T47D (cell line): ENCODE results near the gene CYREN.
"Not testable (repeated sequence)": the region's sequence is repeated elsewhere in the genome, so short reads cannot be mapped to it uniquely, and the experiment has no call there.

Source experiments
- DNase-seq, 2 experiments: peaks; one replicate each; pipeline versions ENCODE4 v3.0.0 to v3.0.0-alpha.2; 2011 to 2012; ENCODE audit warnings: low read depth in 1 of 2, low spot score in 1 of 2
- JUND ChIP-seq: IDR thresholded peaks from 2 replicates; pipeline ENCODE4 v1.6.1; 2012; ENCODE audit warnings: low read depth
- in situ Hi-C: cut with HindIII; loops from 2 replicates; pipeline ENCODE4 v1.10.0; 2016; ENCODE audit warnings: low sequenced_read_pairs, low pct_unique_long_range_greater_than_20kb

CYREN gene, protein sequence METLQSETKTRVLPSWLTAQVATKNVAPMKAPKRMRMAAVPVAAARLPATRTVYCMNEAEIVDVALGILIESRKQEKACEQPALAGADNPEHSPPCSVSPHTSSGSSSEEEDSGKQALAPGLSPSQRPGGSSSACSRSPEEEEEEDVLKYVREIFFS

DNA sequence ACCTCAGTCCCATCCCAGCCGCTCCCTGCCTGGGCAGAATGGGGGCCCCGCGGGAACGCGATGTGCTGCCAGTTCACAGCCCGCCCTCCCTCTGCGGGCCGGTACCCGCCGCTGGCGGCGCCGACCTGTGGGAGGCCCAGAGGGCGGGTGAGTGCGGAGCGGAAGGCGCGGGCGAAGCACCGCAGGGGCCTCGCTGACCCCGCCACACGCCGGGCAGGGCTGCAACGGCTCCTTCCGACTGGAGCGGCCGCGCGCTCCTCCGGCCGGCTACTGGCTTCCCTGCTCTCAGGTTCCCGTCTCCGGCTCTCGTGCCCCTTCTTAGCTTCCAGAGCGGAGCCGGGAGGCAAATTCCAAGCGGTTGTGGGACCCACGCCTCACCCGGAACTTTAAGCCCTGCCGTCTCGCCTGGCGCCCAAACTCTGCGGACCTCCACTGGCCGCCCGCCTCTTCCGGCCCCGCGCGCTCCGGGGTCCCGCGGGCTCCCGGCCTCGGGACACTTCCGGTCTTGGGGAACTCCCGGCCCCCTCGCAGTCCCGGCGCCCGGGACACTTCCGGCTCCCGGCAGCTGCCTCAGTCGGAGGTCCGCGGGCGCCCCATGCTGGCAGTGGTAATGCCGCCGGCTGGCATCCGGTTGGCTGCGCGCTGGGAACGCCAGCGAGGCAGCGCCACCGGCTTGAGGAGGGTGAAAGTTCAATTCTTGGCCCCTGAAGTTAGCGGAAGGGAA, at the start of gene CYREN:
CYREN (minus strand) TSS at position 434 of the 724 bp plus-strand sequence. CDS start 1,785 bp downstream, outside the sequence.
- in situ Hi-C loops, result no loop called here
- peak; percentile 89 to 93 for DNase-seq
- TF ChIP-seq JUND, result no peak

DNA sequence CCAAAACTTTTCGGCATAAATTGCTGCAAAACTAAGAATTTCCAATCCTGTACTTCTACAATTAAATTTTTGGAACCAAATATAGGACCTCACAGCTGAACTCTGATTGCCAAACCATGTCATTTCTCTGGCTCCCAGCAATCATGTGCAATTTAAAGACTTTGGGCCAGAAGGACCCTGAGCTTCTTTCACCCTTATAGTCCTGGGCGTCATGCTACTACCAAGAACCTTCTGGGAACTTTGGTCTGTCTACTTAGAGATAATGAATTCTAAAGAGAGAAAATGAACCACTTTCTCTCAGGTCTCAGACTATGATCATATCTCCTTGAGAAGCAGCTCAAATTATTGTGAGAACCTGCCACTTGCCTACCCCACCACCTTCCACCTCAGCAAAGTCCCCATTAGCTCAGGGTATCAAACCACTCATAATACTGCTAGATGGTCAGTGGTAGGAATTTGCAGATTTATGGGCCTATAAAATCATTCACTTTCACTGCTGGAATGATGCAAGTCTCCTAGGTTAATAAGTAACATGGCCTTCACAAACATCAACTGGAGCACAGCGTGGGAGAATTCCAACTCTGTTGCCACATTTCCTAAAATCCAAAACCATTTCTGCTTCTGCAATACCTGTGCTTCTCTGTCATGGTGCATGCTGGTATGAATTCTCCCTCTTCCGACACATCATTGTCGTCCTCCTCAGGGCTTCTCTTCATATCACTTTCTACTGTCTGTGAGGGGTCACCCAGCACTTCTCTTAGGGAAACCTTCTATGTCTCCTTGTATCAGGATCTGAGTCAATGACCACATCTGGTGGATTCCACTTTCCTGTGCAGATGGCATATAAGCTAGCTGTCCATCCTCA, 47.4 kb upstream of the CYREN start:
- in situ Hi-C loops, result no loop called here
- no peak for TF ChIP-seq JUND
- DNase-seq, result no peak

DNA sequence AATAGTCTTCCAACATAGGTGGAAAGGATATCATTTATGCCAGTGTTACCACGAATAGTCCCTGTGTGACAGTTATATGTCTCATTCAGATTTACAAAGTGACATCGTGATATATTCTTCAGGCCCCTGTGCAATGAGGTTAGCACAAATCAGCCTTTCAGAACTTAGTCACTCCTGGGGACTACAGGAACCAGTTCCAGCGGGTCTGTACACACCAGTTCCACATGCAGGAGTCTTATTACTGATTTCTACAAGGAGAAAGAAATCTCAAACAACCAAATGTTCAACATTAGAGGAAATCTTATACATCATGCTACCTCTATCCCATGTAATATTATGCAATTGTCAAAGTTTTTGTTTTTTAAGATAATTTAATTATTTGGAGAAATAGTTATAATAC, 45.2 kb upstream of the CYREN start:
- no peak for TF ChIP-seq JUND
- no peak for DNase-seq
- in situ Hi-C loops, result no loop called here

DNA sequence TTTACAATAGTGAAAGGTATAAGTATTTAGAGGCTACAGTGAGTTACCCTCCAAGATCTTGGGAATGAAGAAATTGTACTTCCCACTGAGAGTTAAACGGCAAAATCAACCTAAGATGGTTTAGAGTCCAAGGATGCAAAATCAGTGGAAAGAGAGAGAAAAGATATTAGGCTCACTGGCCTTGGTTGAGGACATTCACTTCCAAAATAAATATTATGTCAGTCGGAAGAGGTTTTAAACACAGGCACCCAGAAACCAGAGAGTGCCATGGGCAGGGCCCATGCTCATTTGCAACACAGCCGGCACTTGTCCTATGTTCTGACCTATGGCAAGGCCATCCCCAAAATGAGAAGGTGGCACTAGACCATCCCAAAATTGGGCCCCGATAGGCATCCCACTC, 44.7 kb upstream of the CYREN start:
- no peak for DNase-seq
- in situ Hi-C loops, result no loop called here
- TF ChIP-seq JUND, result no peak

DNA sequence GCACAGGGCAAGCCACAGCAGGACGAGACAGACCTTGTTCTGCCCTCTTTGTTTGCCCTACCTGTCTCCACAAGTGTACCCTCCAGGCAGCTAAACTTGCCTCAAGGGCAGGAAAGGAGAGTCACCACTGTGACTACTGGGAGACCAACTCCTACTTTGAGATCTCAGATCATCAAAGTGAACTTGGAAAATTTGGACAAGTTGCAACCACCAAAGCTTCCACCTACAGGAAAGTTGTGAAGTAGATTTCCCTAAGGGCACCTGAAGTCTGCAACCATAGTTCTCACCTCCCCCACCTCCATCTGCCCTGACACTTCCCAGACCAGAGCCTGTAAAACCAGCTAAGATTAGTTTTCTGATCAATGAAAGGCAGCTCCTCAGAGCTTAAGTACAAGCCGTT, 43.3 kb upstream of the CYREN start:
- in situ Hi-C loops, result no loop called here
- no peak for TF ChIP-seq JUND
- peak in 1 of 2 experiments; percentile 54 for DNase-seq

DNA sequence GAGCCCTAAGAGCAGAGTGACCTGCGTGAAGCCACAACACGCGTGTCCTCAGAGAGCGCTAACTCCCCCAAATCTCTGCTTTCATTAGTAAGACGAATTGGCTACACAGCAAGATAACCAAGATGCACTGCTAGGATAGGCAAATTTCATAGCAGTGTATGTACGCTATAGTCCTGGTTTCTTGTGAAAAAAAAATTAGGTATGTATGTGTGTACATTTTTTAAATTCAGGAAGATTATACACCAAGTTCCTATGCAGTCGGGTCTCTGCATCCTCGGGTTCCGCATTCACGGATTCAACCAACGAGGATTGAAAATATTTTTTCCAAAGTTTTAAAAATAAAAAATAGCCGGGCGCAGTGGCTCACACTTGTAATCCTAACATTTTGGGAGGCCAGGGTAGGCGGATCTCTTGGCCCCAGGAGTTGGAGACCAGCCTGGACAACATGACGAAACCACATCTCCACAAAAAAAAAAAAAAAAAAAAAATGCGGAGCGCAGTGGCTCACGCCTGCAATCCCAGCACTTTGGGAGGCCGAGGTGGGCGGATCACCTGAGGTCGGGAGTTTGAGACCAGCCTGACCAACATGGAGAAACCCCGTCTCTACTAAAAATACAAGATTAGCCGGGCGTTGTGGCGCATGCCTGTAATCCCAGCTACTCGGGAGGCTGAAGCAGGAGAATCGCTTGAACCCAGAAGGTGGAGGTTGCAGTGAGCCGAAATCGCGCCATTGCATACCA, 41.6 kb upstream of the CYREN start:
- DNase-seq, in situ Hi-C loops: not testable (repeated sequence)

DNA sequence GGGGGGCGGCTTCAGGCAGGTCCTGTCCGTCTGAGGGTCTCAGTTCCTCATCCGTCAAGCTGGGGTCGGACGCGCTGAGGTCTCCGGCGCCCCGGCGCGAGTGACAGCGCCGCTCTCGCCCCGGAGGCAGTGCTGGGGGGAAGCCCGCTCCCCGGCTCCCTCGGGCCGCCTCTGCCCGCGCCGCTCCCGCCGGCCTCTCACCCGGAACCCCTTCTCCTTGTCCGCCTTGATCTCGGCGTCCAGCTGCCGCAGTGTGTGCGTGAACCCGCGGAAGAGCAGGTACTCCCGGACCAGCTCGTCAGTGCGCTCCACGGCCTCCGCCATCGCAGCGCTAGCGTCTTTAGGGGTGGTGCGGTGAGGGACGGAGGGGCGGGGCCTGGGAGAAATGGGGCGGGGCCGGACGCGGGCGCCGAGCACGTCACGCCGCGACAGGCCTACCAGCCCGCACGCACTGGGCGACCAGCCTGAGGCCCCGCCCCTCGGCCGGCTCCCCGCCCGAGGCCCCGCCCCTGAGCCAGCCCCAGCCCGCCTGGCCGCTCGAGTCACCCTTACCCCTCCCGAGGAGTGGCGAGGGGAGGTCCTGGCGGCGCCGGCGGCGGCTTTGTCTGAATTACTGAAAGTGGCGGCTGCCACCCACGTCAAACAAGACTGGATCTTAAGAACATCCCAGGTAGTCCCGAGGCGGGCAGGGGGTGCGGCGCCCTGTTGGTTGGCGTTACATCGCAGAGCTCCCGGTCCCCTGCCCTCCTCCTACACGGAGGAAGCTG, 40.9 kb upstream of the CYREN start, which contains the start of gene WDR91:
WDR91 (minus strand) TSS at position 348 of the 767 bp plus-strand sequence; CDS start at position 324, 24 bp downstream.
- DNase-seq, result peak; percentile 91 to 95
- in situ Hi-C loops, result no loop called here
- TF ChIP-seq JUND, result no peak

DNA sequence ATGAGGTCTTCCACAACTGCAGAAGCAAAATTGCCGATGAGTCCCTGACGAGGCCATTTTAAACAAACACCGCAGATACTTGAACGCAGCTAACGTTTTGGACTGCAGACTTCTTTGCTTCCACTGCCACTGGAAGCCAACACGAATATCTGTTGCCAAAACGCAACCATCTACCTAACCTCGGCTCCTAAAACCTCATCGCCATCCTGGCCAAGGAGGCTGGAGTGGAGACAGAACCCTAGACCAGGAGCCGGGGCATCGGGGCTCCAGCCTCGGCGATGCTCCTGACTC, 40.3 kb upstream of the CYREN start:
- peak; percentile 2 to 9 for DNase-seq
- TF ChIP-seq JUND, result no peak

DNA sequence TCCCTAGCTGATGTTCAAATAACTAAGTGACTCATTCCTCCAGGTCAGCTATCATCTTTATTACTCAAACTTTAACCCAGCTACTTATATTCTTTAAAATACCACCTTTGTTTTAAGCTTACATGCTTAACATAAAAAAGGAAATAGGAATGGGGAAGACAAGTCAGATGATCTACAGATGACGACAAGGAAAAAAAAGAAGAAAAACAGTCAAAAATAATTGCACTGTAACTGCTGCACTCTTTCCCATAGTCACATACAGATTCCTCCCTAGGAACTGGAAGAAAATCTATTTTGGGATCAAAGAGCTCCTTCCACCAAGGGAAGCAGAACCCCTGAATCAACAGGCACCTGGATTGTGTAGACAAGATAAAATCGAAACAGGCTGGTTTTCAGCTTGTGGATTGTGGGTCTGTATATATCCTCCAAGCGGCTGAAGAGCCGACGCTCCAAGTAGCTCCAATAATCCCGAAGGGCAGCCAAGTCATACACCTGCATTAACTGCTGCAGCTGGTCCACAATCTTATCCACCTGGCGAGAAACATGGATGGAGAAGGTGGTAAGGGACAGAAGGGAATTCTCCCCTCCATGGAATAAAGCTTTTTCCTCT, 38.8 kb upstream of the CYREN start:
- TF ChIP-seq JUND, result no peak
- DNase-seq, result no peak
- in situ Hi-C loops, result no loop called here

More for the DNA sequence above, 40.3 kb upstream of the CYREN start:
- in situ Hi-C loops, result no loop called here

DNA sequence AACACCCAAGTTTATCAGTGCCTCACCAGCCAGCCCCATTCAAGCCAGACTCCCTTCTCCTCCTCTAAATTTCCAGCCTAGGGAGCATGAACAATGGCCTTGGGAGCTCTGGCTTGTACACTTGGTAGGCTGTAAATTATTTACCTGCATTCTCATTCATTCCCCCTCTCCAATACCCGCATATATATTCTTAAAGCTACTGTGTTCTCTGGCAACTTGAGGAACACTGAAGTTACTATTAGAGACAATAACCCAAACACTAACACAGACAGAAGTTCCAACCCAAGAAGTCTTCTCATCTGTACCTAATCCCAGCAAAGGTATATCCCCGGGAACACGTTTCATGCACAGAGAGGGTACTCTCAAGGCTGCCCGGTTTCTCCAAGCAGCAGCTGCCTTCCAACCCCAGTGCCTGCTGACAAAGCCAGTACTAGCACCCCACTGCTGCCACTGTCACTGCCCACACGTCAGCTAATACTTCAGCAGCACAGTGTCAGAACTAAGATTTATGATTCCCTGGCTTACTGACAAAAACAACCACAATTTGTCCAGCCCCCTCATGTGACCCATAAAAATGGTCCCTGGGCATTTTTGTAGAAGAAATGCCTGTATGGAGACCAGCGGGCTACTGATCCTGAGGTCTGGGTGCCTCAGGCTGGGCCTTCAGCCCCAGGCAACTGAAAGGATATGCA, 37.7 kb upstream of the CYREN start:
- TF ChIP-seq JUND, result no peak
- in situ Hi-C loops, result no loop called here
- no peak for DNase-seq
